NCI-H146 treated with DMSO at 0.1 percent for 48 hours (cell line): ENCODE data around the gene PITX3.
"Not testable (repeated sequence)": the region's sequence is repeated elsewhere in the genome, so short reads cannot be mapped to it uniquely, and the experiment has no call there.

ENCODE experiments used
- DNase-seq: peaks from one replicate; lab custom pipeline; 2025; ENCODE audit not compliant: unreplicated experiment; lab: John Stamatoyannopoulos, UW

PITX3 gene

GRCh38 chr10:102261196-102261595 is 19.9 kb upstream of the PITX3 start:
- peak; percentile 14 for DNase-seq

- no peak for DNase-seq
Measured at GRCh38 chr10:102255404-102255803, 14.1 kb upstream of the PITX3 start.

- no peak for DNase-seq
Measured at GRCh38 chr10:102254426-102254825, 13.1 kb upstream of the PITX3 start.

GRCh38 chr10:102252508-102252907 is 11.2 kb upstream of the PITX3 start:
- DNase-seq, result not testable (repeated sequence)

GRCh38 chr10:102247734-102248133 is 6.4 kb upstream of the PITX3 start:
- DNase-seq, result no peak

- no peak for DNase-seq
Measured at GRCh38 chr10:102246261-102246660, 4.9 kb upstream of the PITX3 start.

GRCh38 chr10:102245932-102246251 is 4.6 kb upstream of the PITX3 start:
- DNase-seq, result no peak

- peak; percentile 100 for DNase-seq
Measured at GRCh38 chr10:102245082-102245931, 4.0 kb upstream of the PITX3 start, which contains the start of gene GBF1. Gene GBF1, plus strand, starts transcription at chr10:102245532. Its CDS starts 13,407 bp downstream, at chr10:102258939.

GRCh38 chr10:102243309-102243708 is 2.0 kb upstream of the PITX3 start:
- no peak for DNase-seq

GRCh38 chr10:102242118-102242485 is 790 bp upstream of the PITX3 start:
- no peak for DNase-seq

GRCh38 chr10:102241032-102241443 is 274 bp downstream of the PITX3 start:
- DNase-seq, result no peak

- DNase-seq, result no peak
Measured at GRCh38 chr10:102240467-102241031, 763 bp downstream of the PITX3 start.

- no peak for DNase-seq
Measured at GRCh38 chr10:102237711-102238252, 3.5 kb downstream of the PITX3 start.

GRCh38 chr10:102236006-102236405 is 5.3 kb downstream of the PITX3 start:
- DNase-seq, result no peak

- DNase-seq, result no peak
Measured at GRCh38 chr10:102235598-102235920, 5.8 kb downstream of the PITX3 start.

- no peak for DNase-seq
Measured at GRCh38 chr10:102234888-102235597, 6.3 kb downstream of the PITX3 start.

- no peak for DNase-seq
Measured at GRCh38 chr10:102233997-102234396, 7.3 kb downstream of the PITX3 start.

- DNase-seq, result no peak
Measured at GRCh38 chr10:102231357-102232318, 9.7 kb downstream of the PITX3 start.

GRCh38 chr10:102230861-102231356 is 10.4 kb downstream of the PITX3 start:
- no peak for DNase-seq

- DNase-seq, result peak; percentile 58
Measured at GRCh38 chr10:102230264-102230860, 10.9 kb downstream of the PITX3 start.
